NCI-H446 treated with DMSO at 0.1 percent for 48 hours (cell line): ENCODE results near the gene RPS6KA1.
"Not testable (repeated sequence)": the region's sequence is repeated elsewhere in the genome, so short reads cannot be mapped to it uniquely, and the experiment has no call there.

Experiments used
- DNase-seq: peaks from one replicate; lab custom pipeline; 2025; lab: John Stamatoyannopoulos, UW

The RPS6KA1 gene

DNA sequence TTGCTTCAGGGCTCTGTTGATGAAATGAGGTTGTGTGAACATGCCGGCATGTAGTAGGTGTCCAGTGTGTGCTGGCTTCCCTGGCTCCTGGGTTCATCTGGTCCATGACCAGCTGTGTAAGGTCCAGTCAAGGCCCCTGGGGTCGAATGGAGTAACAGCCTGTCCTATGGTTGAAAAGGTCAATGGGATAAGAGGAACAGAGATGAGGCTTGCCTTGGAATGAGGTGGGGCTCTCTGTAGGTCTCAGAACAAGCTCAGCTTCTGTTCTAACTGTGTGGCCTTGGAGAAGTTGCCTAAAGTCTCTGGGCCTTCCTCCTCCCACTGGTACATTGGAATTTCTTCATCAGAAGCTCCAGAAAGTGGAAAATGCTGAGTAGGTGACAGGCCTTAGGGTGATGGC lies 26.6 kb downstream of the RPS6KA1 start:
- no peak for DNase-seq

- DNase-seq: no peak
Measured at GRCh38 chr1:26557008-26557407, 27.4 kb downstream of the RPS6KA1 start.

- DNase-seq: no peak
Measured at GRCh38 chr1:26558685-26559048, 29.1 kb downstream of the RPS6KA1 start.

GRCh38 chr1:26560403-26560780 lies 30.8 kb downstream of the RPS6KA1 start:
- no peak for DNase-seq

GRCh38 chr1:26570287-26570686 lies 40.7 kb downstream of the RPS6KA1 start:
- no peak for DNase-seq

DNA sequence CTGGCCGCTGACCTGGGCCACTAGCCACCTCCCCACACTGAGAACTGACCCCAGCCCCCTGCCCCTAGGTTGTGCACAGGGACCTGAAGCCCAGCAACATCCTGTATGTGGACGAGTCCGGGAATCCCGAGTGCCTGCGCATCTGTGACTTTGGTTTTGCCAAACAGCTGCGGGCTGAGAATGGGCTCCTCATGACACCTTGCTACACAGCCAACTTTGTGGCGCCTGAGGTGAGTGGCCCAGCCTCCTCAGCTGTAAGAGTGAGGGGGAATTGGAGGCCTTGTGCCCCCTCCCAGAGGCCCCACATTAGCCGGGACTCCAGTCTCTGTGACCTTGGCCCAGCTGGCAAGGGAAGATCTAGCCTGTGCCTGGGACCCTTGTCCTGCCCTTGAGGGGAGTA lies 41.8 kb downstream of the RPS6KA1 start:
- no peak for DNase-seq

DNA sequence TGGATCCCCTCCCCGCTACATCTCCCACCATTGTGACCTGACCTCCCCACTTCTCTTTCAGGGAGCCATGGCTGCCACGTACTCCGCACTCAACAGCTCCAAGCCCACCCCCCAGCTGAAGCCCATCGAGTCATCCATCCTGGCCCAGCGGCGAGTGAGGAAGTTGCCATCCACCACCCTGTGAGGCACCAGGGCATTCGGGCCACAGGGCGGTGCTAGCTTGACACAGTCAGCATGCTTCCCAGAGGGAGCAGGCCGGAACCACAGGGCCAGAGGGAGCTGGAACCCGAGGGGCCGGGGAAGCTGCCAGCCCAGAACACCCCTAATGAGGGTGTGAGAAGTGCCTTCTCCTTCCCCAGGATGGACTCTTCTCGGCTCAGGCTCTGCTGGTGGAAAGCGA lies 44.5 kb downstream of the RPS6KA1 start:
- no peak for DNase-seq

- DNase-seq: no peak
Measured at GRCh38 chr1:26574719-26575251, 45.2 kb downstream of the RPS6KA1 start.

DNA sequence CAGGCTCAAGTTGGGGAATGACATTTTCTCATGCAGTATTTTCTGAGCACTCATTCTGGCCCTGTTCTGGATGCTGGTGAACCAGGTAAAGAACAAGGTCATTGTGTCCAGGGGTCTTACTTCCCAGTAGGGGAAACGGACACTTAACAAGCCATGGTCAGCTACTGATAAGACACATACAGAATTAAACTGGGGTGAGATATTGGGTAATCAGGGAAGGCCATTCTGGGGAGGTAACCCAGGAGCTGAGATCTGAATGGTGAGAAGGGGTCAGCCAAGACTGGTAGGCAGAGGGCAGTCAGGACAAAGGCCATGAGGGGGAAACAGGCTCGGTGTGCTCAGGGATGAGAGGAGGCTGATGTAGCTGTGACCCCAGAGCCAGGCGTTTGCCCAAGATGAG lies 45.8 kb downstream of the RPS6KA1 start:
- no peak for DNase-seq

DNA sequence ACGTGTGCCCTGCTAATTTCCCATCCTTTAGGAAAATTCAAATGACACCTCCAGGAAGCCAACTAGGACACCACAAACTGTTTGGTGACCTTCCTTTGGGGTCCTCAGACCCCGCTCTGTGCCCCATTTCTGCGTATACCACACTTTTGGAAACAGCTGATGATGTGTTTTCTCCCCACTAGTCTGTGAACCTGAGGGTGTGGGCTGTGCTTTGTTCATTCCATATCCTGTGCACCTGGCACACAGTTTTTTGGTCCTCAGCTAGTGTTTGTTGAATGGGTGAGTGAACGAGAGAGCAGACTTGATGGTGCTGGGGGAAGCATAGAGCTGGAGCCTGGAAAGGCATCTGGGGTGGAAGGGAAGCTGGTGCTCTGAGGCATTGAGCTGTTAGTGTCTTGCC lies 48.6 kb downstream of the RPS6KA1 start:
- no peak for DNase-seq

GRCh38 chr1:26579681-26580111 lies 50.1 kb downstream of the RPS6KA1 start:
- DNase-seq: no peak

- no peak for DNase-seq
Measured at GRCh38 chr1:26580116-26580515, 50.6 kb downstream of the RPS6KA1 start.

DNA sequence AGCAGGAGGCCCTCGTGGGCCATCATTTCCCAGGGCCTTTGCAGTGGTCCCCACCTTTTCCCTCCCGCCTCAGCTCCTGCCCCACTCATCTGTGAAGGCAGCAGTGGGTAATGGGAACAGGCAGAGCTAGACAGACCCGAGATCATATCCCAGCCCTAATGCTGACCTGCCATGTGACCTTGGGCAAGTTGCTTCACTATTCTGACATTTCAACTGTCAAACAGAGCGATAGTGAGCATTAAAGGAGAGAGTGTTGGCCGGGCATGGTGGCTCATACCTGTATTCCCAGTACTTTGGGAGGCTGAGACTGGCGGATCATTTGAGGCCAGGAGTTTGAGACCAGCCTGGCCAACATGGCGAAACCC lies 51.7 kb downstream of the RPS6KA1 start:
- DNase-seq: no peak

- DNase-seq: no peak
Measured at GRCh38 chr1:26582053-26582835, 52.7 kb downstream of the RPS6KA1 start.

DNA sequence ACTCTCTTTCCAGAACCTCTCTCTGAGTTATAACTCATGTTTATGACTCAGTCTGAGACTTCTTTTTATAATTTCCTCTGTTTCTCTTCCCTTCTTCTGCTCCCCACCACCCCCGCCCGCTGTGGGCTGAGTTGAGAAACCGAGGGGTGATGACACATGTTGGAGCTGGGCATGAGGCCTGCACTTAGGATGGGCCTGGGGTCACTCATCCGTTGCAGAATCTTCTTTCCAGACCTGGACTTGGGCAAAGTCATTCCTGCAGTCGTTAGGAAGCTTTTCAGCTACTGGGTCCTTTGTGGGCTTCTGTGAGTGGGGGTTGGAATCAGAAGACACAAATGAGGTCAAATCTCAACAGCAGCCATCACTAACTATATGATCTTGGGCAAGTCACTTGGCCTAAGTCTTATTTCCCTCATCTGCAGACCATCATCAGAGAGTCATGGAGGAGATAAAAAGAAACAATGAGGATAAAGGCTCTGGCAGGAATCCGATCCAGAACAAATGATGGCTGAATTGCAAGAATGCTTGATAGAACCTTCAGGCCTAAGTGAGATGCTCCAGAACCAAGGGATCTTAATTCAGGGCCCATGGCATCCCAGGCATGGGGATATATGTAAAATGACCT lies 53.4 kb downstream of the RPS6KA1 start:
- DNase-seq: no peak

- no peak for DNase-seq
Measured at GRCh38 chr1:26583646-26584485, 54.3 kb downstream of the RPS6KA1 start.

DNA sequence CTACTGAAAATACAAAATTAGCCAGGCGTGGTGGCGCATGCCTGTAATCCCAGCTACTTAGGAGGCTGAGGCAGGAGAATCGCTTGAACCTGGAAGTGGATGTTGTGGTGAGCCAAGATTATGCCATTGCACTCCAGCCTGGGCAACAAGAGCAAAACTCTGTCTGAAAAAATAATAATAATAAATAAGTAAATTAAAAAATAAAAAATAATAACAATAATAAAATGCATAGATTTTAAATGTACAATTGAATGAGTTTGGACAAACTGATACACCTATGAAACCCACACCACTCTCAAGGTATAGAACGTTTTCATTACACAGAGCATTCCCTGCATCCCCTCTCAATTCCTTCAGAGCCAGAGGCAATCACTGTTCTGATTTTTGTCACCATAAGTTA lies 55.0 kb downstream of the RPS6KA1 start:
- not testable (repeated sequence) for DNase-seq

DNA sequence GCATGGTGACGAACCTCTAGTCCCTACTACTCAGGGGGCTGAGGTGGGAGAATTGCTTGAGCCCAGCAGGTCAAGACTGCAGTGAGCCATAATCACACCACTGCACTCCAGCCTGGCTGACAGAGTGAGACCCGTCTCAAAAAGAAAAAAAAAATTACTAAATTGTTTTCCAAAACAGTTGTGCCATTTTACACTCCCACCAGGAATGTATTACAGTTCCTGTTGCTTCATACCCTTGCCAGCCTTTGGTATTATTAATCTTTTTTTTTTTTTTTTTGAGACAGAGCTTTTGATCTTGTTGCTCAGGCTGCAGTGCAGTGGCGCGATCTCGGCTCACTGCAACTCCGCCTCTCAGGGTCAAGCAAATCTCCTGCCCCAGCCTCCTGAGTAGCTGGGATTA lies 55.9 kb downstream of the RPS6KA1 start:
- DNase-seq: no peak

- no peak for DNase-seq
Measured at GRCh38 chr1:26593385-26593784, 63.8 kb downstream of the RPS6KA1 start.

GRCh38 chr1:26594593-26594992 lies 65.0 kb downstream of the RPS6KA1 start:
- DNase-seq: not testable (repeated sequence)

DNA sequence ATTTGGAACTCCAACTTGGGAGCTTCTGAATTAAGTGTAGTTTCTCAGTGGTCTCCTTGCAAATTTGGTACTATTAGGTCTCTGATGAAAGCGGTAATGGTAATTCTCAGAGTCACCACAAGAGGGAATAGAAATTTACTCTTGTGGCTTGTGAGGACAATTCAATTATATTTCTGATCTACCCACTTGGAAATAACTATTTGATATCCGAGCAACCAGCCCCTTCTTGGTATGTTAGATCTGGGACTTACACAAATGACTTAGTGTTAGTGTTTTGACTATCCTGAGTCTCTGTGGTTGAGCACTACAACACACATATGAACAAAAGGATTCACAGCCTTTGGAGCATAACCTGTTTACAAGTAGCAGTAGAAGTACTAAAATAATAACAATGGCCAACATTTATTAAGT lies 68.1 kb downstream of the RPS6KA1 start:
- peak; percentile 44 for DNase-seq

- DNase-seq: no peak
Measured at GRCh38 chr1:26598890-26599289, 69.3 kb downstream of the RPS6KA1 start.
